Measurements from ENCODE around the gene EFCAB5.

Gene EFCAB5

DNA sequence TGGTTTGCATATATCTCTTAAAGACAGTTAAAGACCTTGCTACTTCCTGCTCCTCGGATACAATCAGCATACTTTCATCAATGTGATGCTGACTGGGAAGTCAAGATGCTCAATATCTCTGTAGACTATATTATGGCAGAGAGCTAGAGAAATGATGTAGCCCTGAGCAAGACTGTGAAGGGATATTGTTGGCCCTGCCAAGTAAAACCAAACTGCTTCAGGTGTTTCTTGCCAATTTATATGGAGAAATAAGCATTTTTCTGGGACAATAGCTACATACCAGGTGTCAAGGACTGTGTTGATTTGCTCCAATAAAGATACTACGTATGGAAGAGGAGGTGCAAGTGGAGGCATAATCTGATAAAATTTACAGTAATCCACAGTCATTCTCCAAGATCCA, 4.7 kb upstream of the EFCAB5 start:
- H3K36me3 ChIP-seq (ENCODE audit: control insufficient read depth in 1 of 2, insufficient read depth in 2 of 2, low read depth in 1 of 2, low read length in 2 of 2): no peaks in the 10 kb centered on the region
- WGBS: no CpG with 5 or more reads among the region's 2 CpGs

DNA sequence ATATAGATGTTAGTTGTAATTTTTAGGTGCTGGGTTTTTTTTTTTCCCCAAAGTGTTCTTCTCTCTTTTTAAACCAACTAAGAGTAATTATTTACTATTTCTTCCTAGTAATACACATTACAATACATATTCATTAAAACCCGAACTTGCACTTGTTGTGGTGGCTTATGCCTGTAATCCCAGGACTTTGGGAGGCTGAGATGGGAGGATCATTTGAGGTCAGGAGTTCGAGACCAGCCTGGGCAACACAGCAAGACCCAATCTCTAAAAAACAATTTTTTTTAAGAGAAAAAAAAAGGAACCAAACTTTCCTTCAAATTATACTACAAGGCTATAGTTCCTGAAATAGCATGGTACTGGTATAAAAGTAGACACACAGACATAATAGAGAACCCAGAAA, 3.8 kb downstream of the EFCAB5 start:
- Histone ChIP-seq H2BK12ac (ENCODE audit: low read length in 2 of 2) (no peak overlapping the region), H4K91ac (ENCODE audit: low read length) (no peak overlapping the region), H2BK5ac (ENCODE audit: low read depth, low read length, poor library complexity, severe bottlenecking) (no peak overlapping the region), H2BK15ac (ENCODE audit: low read depth, poor library complexity, severe bottlenecking) (no peak overlapping the region), H3K14ac (ENCODE audit: low read length in 2 of 2) (no peak overlapping the region), H3K18ac (ENCODE audit: low read depth in 1 of 2, low read length in 2 of 2) (no peak overlapping the region), H3K79me1 (replicated peaks; ENCODE audit: low read length, poor library complexity, severe bottlenecking) (no peaks in the 10 kb centered on the region), H3K36me3 (ENCODE audit: control insufficient read depth in 1 of 2, insufficient read depth in 2 of 2, low read depth in 1 of 2, low read length in 2 of 2) (no peaks in the 10 kb centered on the region), H3K27ac (ENCODE audit: low read length, poor library complexity, severe bottlenecking) (no peak overlapping the region), H2BK120ac (ENCODE audit: low read depth, low read length) (no peak overlapping the region), H3K4me2 (ENCODE audit: low read length, poor library complexity, severe bottlenecking) (no peak overlapping the region), H3K9me3 (ENCODE audit: control insufficient read depth, low read length) (no peaks in the 10 kb centered on the region), H3K4ac (ENCODE audit: low read depth in 1 of 2, low read length in 2 of 2) (no peak overlapping the region), H3K9ac (ENCODE audit: low read length) (no peak overlapping the region), H2AK5ac (ENCODE audit: low read length, severe bottlenecking) (no peak overlapping the region), H3K23ac (ENCODE audit: low read length in 2 of 2) (no peak overlapping the region), H3K4me3 (ENCODE audit: insufficient read depth in 1 of 2, low read depth in 1 of 2, low read length in 2 of 2) (no peak overlapping the region), H4K8ac (ENCODE audit: low read length) (no peak overlapping the region), H3K27me3 (ENCODE audit: control insufficient read depth in 1 of 2, insufficient read depth in 1 of 2, low read length in 2 of 2) (no peaks in the 10 kb centered on the region), H3K4me1 (ENCODE audit: control insufficient read depth, insufficient read depth, low read depth, low read length) (no peaks in the 10 kb centered on the region), H2AFZ (ENCODE audit: low read depth, low read length) (no peak overlapping the region)
- 67% methylated on average over 1 of the region's 2 CpGs for WGBS
- DNase-seq: no peak

More for the DNA sequence above, 4.7 kb upstream of the EFCAB5 start:
- H3K4me1 ChIP-seq (ENCODE audit: control insufficient read depth, insufficient read depth, low read depth, low read length): no peaks in the 10 kb centered on the region
- no peak overlapping the region for H2BK15ac ChIP-seq (ENCODE audit: low read depth, poor library complexity, severe bottlenecking)
- H3K4me2 ChIP-seq (ENCODE audit: low read length, poor library complexity, severe bottlenecking): no peak overlapping the region
- H3K27me3 ChIP-seq (ENCODE audit: control insufficient read depth in 1 of 2, insufficient read depth in 1 of 2, low read length in 2 of 2): peaks cover 0 to 3% of the 10 kb centered on the region in 2 experiments
- H2BK120ac ChIP-seq (ENCODE audit: low read depth, low read length): no peak overlapping the region
- no peak overlapping the region for H3K23ac ChIP-seq (ENCODE audit: low read length in 2 of 2)
- no peak overlapping the region for H3K18ac ChIP-seq (ENCODE audit: low read depth in 1 of 2, low read length in 2 of 2)
- H2BK12ac ChIP-seq (ENCODE audit: low read length in 2 of 2): no peak overlapping the region
- no peak overlapping the region for H3K14ac ChIP-seq (ENCODE audit: low read length in 2 of 2)
- H3K79me1 ChIP-seq (replicated peaks; ENCODE audit: low read length, poor library complexity, severe bottlenecking): no peaks in the 10 kb centered on the region
- no peak overlapping the region for H2AFZ ChIP-seq (ENCODE audit: low read depth, low read length)
- H3K27ac ChIP-seq (ENCODE audit: low read length, poor library complexity, severe bottlenecking): no peak overlapping the region
- H4K8ac ChIP-seq (ENCODE audit: low read length): no peak overlapping the region
- DNase-seq: no peak
- no peak overlapping the region for H3K4ac ChIP-seq (ENCODE audit: low read depth in 1 of 2, low read length in 2 of 2)
- no peak overlapping the region for H3K4me3 ChIP-seq (ENCODE audit: insufficient read depth in 1 of 2, low read depth in 1 of 2, low read length in 2 of 2)
- no peaks in the 10 kb centered on the region for H3K9me3 ChIP-seq (ENCODE audit: control insufficient read depth, low read length)
- no peak overlapping the region for H3K9ac ChIP-seq (ENCODE audit: low read length)
- no peak overlapping the region for H2BK5ac ChIP-seq (ENCODE audit: low read depth, low read length, poor library complexity, severe bottlenecking)
- H4K91ac ChIP-seq (ENCODE audit: low read length): no peak overlapping the region
- H2AK5ac ChIP-seq (ENCODE audit: low read length, severe bottlenecking): no peak overlapping the region

DNA sequence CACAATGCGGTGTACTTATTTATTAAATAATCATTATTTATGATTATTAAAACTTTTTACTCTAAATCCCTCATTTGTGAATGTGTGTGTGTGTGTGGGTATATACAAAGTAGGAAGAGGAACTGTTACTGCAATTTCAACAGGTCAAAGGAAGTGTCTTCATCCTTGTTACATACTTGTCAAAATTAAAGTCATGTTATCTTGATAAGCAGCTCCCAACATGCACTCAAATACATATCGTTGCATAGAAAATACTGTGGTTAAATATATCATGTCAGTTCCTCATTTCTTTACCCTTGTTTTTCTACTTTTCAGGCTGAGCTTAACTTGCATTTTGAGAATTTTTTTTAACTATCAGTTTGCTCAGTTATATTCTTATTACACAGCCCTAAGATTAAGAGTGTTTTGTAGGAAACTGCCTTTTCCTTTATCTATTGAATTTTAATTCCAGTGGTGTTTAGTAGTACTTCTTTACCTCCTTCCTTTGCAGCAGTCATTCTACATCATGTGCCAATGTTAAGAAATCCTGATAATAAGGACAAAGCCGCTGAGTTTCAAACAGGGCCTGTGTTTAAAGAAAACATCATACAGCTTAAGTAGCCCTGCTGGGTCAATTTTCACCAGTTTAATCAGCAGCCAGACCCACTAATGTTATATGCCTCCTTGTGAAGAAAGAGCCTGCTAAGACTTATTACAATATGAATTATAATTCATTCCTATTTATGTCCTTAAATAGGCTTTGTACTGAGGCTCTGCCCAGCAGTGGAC, 7.2 kb downstream of the EFCAB5 start:
- H2AFZ ChIP-seq (ENCODE audit: low read depth, low read length): no peak overlapping the region
- no peak overlapping the region for H2BK5ac ChIP-seq (ENCODE audit: low read depth, low read length, poor library complexity, severe bottlenecking)
- H3K4me2 ChIP-seq (ENCODE audit: low read length, poor library complexity, severe bottlenecking): no peak overlapping the region
- H2BK120ac ChIP-seq (ENCODE audit: low read depth, low read length): no peak overlapping the region
- H3K18ac ChIP-seq (ENCODE audit: low read depth in 1 of 2, low read length in 2 of 2): no peak overlapping the region
- H3K36me3 ChIP-seq (ENCODE audit: control insufficient read depth in 1 of 2, insufficient read depth in 2 of 2, low read depth in 1 of 2, low read length in 2 of 2): no peaks in the 10 kb centered on the region
- H3K9me3 ChIP-seq (ENCODE audit: control insufficient read depth, low read length): no peaks in the 10 kb centered on the region
- H2AK5ac ChIP-seq (ENCODE audit: low read length, severe bottlenecking): no peak overlapping the region
- H3K27me3 ChIP-seq (ENCODE audit: control insufficient read depth in 1 of 2, insufficient read depth in 1 of 2, low read length in 2 of 2): no peaks in the 10 kb centered on the region
- no peak overlapping the region for H3K14ac ChIP-seq (ENCODE audit: low read length in 2 of 2)
- no peak overlapping the region for H2BK12ac ChIP-seq (ENCODE audit: low read length in 2 of 2)
- 91% methylated on average over 1 of the region's 3 CpGs for WGBS
- H4K91ac ChIP-seq (ENCODE audit: low read length): no peak overlapping the region
- H3K79me1 ChIP-seq (replicated peaks; ENCODE audit: low read length, poor library complexity, severe bottlenecking): no peaks in the 10 kb centered on the region
- H3K9ac ChIP-seq (ENCODE audit: low read length): no peak overlapping the region
- H3K4ac ChIP-seq (ENCODE audit: low read depth in 1 of 2, low read length in 2 of 2): no peak overlapping the region
- H4K8ac ChIP-seq (ENCODE audit: low read length): no peak overlapping the region
- H3K4me1 ChIP-seq (ENCODE audit: control insufficient read depth, insufficient read depth, low read depth, low read length): no peaks in the 10 kb centered on the region
- no peak for DNase-seq
- no peak overlapping the region for H3K23ac ChIP-seq (ENCODE audit: low read length in 2 of 2)
- no peak overlapping the region for H2BK15ac ChIP-seq (ENCODE audit: low read depth, poor library complexity, severe bottlenecking)
- no peak overlapping the region for H3K27ac ChIP-seq (ENCODE audit: low read length, poor library complexity, severe bottlenecking)
- H3K4me3 ChIP-seq (ENCODE audit: insufficient read depth in 1 of 2, low read depth in 1 of 2, low read length in 2 of 2): no peak overlapping the region

DNA sequence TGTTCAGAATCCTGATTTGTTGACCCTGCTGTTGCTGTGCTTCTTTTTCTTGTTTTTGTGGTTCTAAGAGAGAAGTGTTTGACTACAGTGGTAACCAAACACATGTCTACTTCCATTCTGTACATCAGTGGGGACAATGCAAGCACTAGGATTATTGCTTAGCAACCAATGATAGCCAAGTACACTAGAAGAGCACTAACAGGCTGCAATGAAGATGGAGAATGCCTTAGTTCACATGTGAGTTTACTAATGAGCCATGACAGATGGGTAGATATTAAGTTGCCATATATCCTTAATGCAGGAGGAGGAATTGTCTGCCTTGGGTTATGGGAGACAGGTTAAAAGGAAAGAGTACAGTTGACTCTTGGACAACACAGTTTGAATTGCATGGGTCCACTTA, 8.3 kb downstream of the EFCAB5 start:
- Histone ChIP-seq H2BK15ac (ENCODE audit: low read depth, poor library complexity, severe bottlenecking) (no peak overlapping the region), H2BK5ac (ENCODE audit: low read depth, low read length, poor library complexity, severe bottlenecking) (no peak overlapping the region), H3K14ac (ENCODE audit: low read length in 2 of 2) (no peak overlapping the region), H3K4me3 (ENCODE audit: insufficient read depth in 1 of 2, low read depth in 1 of 2, low read length in 2 of 2) (no peak overlapping the region), H2BK120ac (ENCODE audit: low read depth, low read length) (no peak overlapping the region), H3K4ac (ENCODE audit: low read depth in 1 of 2, low read length in 2 of 2) (no peak overlapping the region), H3K27me3 (ENCODE audit: control insufficient read depth in 1 of 2, insufficient read depth in 1 of 2, low read length in 2 of 2) (no peaks in the 10 kb centered on the region), H4K91ac (ENCODE audit: low read length) (no peak overlapping the region), H3K9ac (ENCODE audit: low read length) (no peak overlapping the region), H3K79me1 (replicated peaks; ENCODE audit: low read length, poor library complexity, severe bottlenecking) (no peaks in the 10 kb centered on the region), H3K36me3 (ENCODE audit: control insufficient read depth in 1 of 2, insufficient read depth in 2 of 2, low read depth in 1 of 2, low read length in 2 of 2) (no peaks in the 10 kb centered on the region), H3K9me3 (ENCODE audit: control insufficient read depth, low read length) (no peaks in the 10 kb centered on the region), H4K8ac (ENCODE audit: low read length) (no peak overlapping the region), H3K27ac (ENCODE audit: low read length, poor library complexity, severe bottlenecking) (no peak overlapping the region), H3K4me1 (ENCODE audit: control insufficient read depth, insufficient read depth, low read depth, low read length) (no peaks in the 10 kb centered on the region), H2BK12ac (ENCODE audit: low read length in 2 of 2) (no peak overlapping the region), H2AK5ac (ENCODE audit: low read length, severe bottlenecking) (no peak overlapping the region), H3K4me2 (ENCODE audit: low read length, poor library complexity, severe bottlenecking) (no peak overlapping the region), H3K23ac (ENCODE audit: low read length in 2 of 2) (no peak overlapping the region), H3K18ac (ENCODE audit: low read depth in 1 of 2, low read length in 2 of 2) (no peak overlapping the region), H2AFZ (ENCODE audit: low read depth, low read length) (no peak overlapping the region)
- no peak for DNase-seq
